Activated CD4-positive, alpha-beta T cell treated with anti-CD3 and anti-CD28 coated beads for 48 hours (primary cell): ENCODE measurements around the gene NARF.
"Not testable (repeated sequence)": the region's sequence is repeated elsewhere in the genome, so short reads cannot be mapped to it uniquely, and the experiment has no call there.

Experiments
- DNase-seq: peaks from one replicate; pipeline ENCODE4 v3.0.0-alpha.2; 2020

Gene NARF

DNA sequence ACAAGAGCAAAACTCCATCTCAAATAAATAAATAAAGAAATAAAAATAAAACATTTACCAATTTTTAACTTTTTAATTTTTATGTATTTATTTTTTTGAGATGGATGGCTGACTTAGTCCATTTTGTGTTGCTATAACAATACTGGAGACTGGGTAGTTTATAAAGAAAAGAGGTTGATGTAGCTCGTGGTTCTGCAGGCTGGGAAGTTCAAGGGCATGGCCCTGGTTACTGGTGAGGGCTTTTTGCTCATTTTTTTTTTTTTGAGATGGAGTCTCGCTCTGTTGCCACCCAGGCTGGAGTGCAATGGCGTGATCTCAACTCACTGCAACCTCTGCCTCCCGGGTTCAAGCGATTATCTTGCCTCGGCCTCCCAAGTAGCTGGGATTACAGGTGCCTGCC, 46.8 kb downstream of the NARF start:
- no peak for DNase-seq

DNA sequence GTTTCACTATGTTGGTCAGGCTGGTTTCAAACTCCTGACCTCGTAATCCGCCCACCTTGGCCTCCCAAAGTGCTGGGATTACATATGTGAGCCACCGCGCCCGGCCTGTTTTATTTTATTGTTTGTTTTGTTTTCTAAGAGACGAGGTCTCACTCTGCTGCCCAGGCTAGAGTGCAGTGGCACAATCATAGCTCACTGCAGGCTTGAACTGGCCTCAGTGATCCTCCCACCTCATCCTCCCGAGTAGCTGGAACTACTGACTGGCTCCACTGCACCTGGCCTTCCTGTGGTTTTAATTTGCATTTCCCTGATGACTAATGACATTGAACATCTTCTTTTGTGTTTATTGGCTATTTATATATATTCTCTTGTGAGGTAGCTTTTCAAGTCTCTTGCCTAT, 47.9 kb downstream of the NARF start:
- peak; percentile 70 for DNase-seq

- no peak for DNase-seq
These were observed 49.2 kb downstream of the NARF start for GRCh38 chr17:82507631-82508175.

- not testable (repeated sequence) for DNase-seq
These were observed 53.1 kb downstream of the NARF start for GRCh38 chr17:82511642-82512041.

GRCh38 chr17:82513864-82514263, 55.3 kb downstream of the NARF start:
- not testable (repeated sequence) for DNase-seq

- DNase-seq = no peak
These were observed 58.8 kb downstream of the NARF start for GRCh38 chr17:82517230-82517865.

DNA sequence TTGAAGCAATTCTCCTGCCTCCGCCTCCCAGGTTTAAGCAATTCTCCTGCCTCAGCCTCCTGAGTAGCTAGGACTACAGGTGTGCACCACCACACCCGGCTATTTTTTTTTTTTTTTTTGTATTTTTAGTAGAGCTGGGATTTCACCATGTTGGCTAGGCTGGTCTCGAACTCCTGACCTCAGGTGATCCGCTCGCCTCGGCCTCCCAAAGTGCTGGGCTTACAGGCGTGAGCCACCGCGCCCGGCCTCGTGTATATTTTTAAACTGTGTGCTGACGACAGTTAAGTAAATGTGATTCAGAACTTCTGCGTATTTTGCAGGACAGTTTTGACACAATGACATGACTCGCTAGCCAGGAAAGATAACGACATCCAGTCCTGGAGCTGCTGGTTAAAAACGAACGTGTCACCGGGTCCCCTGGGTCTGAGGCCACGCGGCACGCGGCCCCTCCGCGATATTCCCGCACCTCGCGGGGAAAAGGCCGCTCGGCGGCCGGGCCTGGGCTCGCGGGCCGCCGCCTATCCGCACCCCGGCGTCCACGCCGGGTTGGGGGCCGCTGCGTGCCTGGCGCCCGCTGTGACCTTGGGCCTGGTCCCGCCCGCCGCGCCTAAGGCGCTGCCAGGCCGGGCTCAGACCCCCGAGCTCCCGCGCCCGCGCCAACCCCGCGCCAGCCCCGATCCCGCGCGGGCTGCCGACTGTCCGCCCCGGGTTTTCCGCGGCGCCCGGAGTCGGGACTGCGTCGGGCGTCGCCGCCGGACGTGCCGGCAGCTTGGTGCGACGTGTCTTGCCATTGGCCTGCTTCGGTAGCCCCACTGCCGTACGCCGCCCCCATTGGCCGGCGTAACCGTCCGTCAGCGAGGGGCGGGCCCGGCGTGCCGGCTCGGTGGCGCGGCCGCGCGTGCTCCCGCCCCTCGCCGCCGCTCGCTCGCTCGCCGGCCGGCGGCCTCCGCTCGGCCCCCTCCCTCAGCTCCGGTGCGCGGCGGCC, 60.6 kb downstream of the NARF start, which contains the start of gene FOXK2:
FOXK2 (plus strand) TSS at position 907 of the 985 bp plus-strand sequence. CDS start 157 bp downstream, outside the sequence.
- peak; percentile 94 for DNase-seq

DNA sequence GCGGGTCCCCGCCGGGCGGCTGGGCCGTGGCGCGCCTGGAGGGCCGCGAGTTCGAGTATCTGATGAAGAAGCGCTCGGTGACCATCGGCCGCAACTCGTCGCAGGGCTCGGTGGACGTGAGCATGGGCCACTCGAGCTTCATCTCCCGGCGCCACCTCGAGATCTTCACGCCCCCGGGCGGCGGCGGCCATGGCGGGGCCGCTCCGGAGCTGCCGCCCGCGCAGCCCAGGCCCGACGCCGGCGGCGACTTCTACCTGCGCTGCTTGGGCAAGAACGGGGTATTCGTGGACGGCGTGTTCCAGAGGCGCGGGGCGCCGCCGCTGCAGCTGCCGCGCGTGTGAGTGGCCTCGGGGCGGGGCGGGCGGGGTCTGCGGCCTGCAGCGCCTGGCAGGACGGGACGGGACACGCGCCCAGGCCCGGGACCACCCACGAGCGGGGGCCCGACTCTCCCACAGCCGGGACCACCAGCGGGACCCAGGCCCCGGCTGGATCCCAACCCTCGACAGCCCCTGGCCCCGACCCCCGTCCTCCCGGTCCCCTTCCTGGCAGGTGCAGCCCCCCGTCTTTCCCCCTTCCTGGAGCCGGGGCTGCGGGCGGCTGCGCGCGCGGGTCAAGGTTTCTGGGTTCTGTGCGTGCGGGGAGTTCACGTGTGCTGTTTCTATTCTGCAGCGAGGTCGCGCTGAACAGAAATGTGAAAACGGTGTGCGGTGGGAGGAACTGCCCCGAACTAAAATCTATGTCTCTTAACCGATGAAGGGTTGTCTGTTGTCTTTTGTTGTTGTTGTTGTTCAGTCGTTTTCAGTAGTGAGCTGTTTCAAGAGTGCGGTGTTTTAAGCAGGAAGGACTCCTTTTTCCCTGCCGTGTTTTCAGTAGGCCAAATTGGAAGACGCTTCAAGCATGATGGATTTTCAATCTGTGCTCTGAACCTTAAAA, 61.7 kb downstream of the NARF start:
- DNase-seq = peak; percentile 49

GRCh38 chr17:82524540-82524939, 66.0 kb downstream of the NARF start:
- no peak for DNase-seq

DNA sequence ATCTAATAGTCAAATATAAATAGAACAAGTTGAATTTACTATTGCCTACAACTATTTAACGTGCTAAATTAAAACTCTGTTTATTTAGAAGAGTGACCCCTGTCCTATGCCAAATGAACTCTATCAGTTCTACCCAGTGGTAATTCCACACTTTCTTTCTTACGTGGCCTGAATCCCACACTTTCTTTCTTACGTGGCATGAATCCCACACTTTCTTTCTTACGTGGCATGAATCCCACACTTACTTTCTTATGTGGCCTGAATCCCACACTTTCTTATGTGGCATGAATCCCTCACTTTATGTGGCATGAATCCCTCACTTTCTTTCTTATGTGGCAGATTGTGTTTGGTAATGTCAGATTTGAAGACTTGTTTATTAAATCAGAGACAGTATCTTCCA, 67.2 kb downstream of the NARF start:
- no peak for DNase-seq

- no peak for DNase-seq
These were observed 69.4 kb downstream of the NARF start for GRCh38 chr17:82527898-82528297.

GRCh38 chr17:82528484-82529265, 70.1 kb downstream of the NARF start:
- DNase-seq = no peak

- no peak for DNase-seq
These were observed 71.4 kb downstream of the NARF start for GRCh38 chr17:82529914-82530300.

DNA sequence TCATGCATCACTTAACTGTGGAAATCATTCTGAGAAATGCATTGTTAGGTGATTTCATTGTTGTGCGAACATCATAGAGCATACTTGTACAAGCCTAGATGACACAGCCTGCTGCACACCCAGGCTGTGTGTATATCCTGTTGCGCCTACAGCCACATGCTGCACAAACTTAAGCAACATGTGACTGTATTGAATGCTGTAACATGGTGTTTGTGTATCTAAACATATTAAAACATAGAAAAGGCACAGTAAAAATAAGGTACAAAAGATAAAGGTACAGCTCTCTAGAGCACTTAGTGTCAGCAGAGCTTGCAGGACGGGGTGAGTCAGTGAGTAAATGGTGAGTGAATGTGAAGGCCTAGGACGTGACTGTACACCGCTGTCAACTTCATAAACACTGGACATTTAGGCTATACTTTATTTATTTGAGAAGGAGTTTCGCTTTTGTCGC, 72.9 kb downstream of the NARF start:
- no peak for DNase-seq

GRCh38 chr17:82534401-82534812, 75.9 kb downstream of the NARF start:
- no peak for DNase-seq

DNA sequence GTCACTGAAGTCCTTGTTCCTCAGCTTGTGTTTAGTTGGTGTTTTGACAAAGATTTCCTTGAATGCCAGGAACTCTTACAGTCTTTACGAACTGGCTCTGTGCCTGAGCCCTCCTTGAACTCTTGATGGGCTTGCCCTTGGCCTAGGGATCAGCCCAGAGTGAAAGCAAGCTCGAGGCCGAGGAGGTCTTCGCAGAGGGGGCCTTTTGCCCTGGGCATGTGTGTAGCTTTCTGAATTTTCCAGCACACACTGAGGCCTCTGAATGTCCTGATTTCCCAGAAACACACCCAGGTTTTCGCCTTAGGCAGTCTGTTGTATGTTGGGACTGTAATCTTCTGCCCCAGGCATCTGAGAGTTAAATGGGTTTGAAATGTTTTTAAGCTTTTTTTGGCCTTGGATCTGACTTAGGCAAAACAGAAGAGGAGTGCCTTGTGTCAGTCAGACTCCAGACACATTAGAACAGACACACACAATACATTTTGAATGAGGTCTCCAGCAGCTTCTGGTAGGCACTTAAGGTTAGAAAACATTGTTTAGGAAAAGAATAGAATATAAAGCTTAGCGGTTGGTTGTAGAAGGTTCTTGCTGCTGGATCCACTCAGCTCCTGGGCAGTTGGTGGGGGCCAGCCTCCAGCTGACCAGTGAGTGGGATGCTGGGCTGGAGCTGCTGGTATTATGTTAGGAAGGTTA, 78.1 kb downstream of the NARF start:
- no peak for DNase-seq

DNA sequence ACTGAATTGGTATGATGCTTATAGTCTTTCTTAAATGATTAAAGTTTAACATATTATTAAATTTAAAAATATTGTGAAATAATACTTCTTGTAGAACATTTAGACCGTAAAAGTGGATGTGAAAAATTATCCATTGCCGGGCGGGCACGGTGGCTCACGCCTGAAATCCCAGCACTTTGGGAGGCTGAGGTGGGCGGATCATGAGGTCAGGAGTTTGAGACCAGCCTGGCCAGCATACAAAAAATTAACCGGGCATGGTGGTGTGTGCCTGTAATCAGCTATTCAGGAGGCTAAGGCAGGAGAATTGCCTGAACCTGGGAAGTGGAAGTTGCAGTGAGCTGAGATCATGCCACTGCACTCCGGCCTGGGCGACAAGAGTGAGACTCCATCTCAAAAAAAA, 78.7 kb downstream of the NARF start:
- not testable (repeated sequence) for DNase-seq

GRCh38 chr17:82539076-82539475, 80.5 kb downstream of the NARF start:
- not testable (repeated sequence) for DNase-seq
